Measurements from ENCODE around the gene STK17A. TPM values are rescaled to one million over a fixed set of nuclear protein-coding genes. Genes with fewer than 3 reads are reported as not detected.
"Not testable (repeated sequence)": the region's sequence is repeated elsewhere in the genome, so short reads cannot be mapped to it uniquely, and the experiment has no call there.

Gene STK17A
- total RNA-seq, 4 donors from 2014 or later = 12.9 to 60.2 (median 15.7) TPM

DNA sequence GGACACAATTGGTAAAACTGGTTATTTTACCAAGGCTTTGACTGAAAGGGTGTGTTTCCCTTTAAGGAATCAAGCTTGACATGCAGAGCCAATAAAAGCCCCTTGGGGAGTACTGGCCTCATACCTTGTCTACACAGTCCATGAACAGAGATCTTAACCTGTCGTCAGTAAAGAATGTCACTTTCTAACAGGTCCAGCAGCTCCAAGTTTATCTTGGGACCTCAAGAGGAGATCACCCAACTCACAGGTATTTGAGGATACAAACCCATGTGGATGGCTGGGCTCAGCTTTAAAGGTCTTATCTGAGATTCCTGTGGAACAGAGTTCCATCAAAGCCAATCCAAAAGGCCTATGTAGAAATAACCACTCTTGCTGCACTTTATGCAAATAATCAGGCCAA, 85.1 kb downstream of the STK17A start:
- no peak for ATAC-seq (ENCODE audit: low FRiP score)

DNA sequence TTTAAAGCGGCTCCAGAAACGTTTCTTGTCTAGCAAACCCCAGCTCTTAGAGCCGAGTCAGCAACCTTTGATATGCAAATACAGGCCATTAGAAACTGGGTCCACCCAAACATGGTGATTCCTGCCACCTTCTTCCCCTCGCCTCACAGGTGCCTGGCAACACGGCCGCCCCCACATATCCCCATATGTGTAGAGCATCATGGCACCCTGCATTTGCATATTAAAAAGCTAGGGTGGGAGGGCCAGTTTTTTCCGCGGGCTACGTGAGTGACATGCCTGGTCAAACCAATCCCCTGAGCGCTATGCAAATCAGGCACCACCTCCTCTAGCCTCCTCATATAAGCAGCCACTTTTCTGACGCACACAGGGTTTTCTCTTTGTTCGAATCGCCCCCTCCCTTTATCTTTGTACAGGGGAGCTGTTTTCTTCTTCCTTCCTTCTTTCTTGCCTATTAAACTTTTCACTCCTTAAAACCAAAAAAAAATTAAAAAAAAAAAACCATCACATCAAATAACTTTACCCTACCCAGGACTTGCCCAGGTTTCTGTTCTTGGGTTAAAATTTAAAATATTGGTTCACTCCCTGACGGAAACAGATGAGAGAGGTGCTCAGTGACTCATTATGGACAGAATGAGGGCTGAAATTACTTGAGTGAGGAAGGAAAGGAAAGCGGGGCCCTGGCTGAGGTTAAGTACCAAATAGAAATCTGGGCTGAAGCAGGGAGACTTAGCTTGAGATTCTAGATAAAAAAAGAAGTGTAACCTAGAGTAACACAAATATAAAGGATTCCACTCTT, 86.6 kb downstream of the STK17A start:
- TF ChIP-seq, protein P1, sequence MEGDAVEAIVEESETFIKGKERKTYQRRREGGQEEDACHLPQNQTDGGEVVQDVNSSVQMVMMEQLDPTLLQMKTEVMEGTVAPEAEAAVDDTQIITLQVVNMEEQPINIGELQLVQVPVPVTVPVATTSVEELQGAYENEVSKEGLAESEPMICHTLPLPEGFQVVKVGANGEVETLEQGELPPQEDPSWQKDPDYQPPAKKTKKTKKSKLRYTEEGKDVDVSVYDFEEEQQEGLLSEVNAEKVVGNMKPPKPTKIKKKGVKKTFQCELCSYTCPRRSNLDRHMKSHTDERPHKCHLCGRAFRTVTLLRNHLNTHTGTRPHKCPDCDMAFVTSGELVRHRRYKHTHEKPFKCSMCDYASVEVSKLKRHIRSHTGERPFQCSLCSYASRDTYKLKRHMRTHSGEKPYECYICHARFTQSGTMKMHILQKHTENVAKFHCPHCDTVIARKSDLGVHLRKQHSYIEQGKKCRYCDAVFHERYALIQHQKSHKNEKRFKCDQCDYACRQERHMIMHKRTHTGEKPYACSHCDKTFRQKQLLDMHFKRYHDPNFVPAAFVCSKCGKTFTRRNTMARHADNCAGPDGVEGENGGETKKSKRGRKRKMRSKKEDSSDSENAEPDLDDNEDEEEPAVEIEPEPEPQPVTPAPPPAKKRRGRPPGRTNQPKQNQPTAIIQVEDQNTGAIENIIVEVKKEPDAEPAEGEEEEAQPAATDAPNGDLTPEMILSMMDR (IDR thresholded peaks at IDR 0.05) = no peak
- ATAC-seq (ENCODE audit: low FRiP score) (no peak), DNase-seq (ENCODE audit: low spot score) (no peak)

More for the DNA sequence above, 85.1 kb downstream of the STK17A start:
- no peak for DNase-seq (ENCODE audit: low spot score)
- TF ChIP-seq, protein P1 (IDR thresholded peaks at IDR 0.05) = no peak

DNA sequence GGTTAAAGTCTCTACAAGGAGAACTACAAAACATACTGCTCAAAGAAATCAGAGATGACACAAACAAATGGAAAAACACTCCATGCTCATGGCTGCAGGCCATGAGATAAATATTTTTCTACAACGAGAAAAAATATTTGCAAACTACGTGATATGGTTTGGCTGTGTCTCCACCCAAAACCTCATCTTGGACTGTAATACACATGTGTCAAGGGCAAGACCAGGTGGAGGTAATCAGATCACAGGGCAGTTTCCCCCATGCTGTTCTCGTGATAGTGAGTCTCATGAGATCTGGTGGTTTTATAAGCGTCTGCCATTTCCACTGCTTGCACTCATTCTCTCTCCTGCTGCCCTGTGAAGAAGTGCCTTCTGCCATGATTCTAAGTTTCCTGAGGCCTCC, 88.6 kb downstream of the STK17A start:
- DNase-seq (ENCODE audit: low spot score) (no peak), ATAC-seq (ENCODE audit: low FRiP score) (no peak)
- TF ChIP-seq, protein P1 (IDR thresholded peaks at IDR 0.05) = no peak

DNA sequence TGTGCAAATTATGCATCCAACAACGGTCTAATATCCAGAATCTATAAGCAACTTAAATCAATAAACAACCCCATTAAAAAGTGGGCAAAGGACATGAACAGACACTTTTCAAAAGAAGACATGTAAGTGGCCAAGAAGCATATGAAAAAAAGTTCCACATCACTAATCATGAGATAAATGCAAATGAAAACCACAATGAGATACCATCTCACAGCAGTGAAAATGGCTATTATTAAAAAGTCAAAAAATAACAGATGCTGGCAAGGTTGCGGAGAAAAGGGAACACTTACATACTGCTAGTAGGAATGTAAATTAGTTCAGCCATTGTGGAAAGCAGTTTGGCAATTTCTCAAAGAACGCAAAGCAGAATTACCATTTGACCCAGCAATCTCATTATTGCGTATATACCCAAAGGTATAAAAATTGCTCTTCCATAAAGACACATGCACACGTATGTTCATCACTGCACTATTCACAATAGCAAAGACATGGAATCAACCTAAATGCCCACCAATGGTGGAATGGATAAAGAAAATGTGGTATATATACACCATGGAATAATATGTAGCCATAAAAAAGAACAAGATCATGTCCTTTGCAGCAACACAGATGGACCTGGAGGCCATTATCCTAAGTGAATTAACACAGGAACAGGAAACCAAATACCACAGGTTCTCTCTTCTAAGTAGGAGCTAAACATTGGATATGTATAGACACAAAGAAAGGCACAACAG, 90.5 kb downstream of the STK17A start:
- DNase-seq (ENCODE audit: low spot score) = not testable (repeated sequence)

DNA sequence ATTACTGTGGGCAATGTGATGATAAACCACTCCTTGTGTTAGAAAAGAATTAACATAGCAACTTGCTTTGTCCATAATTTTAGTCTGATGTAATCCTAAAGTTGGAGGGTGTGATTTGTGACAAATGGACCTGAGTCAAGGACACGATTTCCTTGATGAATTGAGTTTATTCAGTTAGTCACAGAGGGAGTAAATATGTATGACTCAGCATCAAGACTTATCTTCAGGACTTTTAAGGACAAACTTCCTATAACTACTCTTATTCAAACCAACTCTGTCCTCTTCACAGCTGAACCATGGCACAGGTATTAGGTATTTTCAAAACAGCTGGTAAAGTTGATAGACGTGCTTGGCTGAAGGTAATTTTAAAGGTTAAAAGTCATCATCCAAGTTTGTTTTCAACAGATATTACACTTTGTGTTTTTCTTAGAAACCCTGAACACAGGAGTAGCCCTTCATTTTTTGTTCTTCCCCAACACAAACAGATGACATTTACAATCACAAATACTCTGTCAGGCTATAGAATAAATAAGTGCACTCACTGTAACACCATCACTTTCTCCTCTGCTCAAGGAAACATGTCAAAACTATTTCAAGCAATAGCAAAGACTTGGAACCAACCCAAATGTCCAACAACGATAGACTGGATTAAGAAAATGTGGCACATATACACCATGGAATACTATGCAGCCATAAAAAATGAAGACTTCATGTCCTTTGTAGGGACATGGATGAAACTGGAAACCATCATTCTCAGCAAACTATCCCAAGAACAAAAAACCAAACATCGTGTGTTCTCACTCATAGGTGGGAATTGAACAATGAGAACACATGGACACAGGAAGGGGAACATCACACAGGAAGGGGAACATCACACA, 91.9 kb downstream of the STK17A start:
- TF ChIP-seq, protein P1 (IDR thresholded peaks at IDR 0.05) = no peak
- peak; percentile 80 for ATAC-seq (ENCODE audit: low FRiP score)

More for the DNA sequence above, 90.5 kb downstream of the STK17A start:
- not testable (repeated sequence) for ATAC-seq (ENCODE audit: low FRiP score)

More for the DNA sequence above, 91.9 kb downstream of the STK17A start:
- no peak for DNase-seq (ENCODE audit: low spot score)

Other genes with a start within 250 kb of the STK17A start
- gene COA1, start 146.4 kb downstream of the STK17A start, total RNA-seq = 10 to 100 TPM; 34.5 to 57.4 (median 44.3) TPM
- 10 to 100 TPM; 36.3 to 75.3 (median 58.8) TPM for gene BLVRA, start 175.6 kb downstream of the STK17A start, total RNA-seq

Measured in omental fat pad (tissue), 4 donors.